ENCODE results near the gene SYS1.

The SYS1 gene

GRCh38 chr20:45325371-45325770 is 37.6 kb upstream of the SYS1 start:
- Histone ChIP-seq H3K27ac (ENCODE audit: low read length) (no peak overlapping the region), H3K4me1 (ENCODE audit: control insufficient read depth in 1 of 2, insufficient read depth in 2 of 2, low read length in 2 of 2) (no peaks in the 10 kb centered on the region), H3K27me3 (ENCODE audit: low read depth, low read length) (no peaks in the 10 kb centered on the region), H3K4me3 (ENCODE audit: low read depth in 1 of 2, low read length in 2 of 2) (no peak overlapping the region), H3K9me3 (ENCODE audit: control insufficient read depth in 1 of 2, low read length in 2 of 2) (no peaks in the 10 kb centered on the region), H3K36me3 (ENCODE audit: control insufficient read depth in 1 of 2, insufficient read depth in 2 of 2, low read length in 2 of 2) (peaks cover 40 to 43% of the 10 kb centered on the region in 2 donors)

- peaks cover 61 to 65% of the 10 kb centered on the region in 2 donors for H3K36me3 ChIP-seq (ENCODE audit: control insufficient read depth in 1 of 2, insufficient read depth in 2 of 2, low read length in 2 of 2)
- no peaks in the 10 kb centered on the region for H3K27me3 ChIP-seq (ENCODE audit: low read depth, low read length)
- no peaks in the 10 kb centered on the region for H3K9me3 ChIP-seq (ENCODE audit: control insufficient read depth in 1 of 2, low read length in 2 of 2)
- H3K4me3 ChIP-seq (ENCODE audit: low read depth in 1 of 2, low read length in 2 of 2) = no peak overlapping the region
- no peak overlapping the region for H3K27ac ChIP-seq (ENCODE audit: low read length)
- no peaks in the 10 kb centered on the region for H3K4me1 ChIP-seq (ENCODE audit: control insufficient read depth in 1 of 2, insufficient read depth in 2 of 2, low read length in 2 of 2)
Measured at GRCh38 chr20:45328451-45328850, 34.5 kb upstream of the SYS1 start.

- Histone ChIP-seq H3K9me3 (ENCODE audit: control insufficient read depth in 1 of 2, low read length in 2 of 2) (no peaks in the 10 kb centered on the region), H3K4me3 (ENCODE audit: low read depth in 1 of 2, low read length in 2 of 2) (no peak overlapping the region), H3K27me3 (ENCODE audit: low read depth, low read length) (no peaks in the 10 kb centered on the region), H3K27ac (ENCODE audit: low read length) (no peak overlapping the region), H3K4me1 (ENCODE audit: control insufficient read depth in 1 of 2, insufficient read depth in 2 of 2, low read length in 2 of 2) (no peaks in the 10 kb centered on the region), H3K36me3 (ENCODE audit: control insufficient read depth in 1 of 2, insufficient read depth in 2 of 2, low read length in 2 of 2) (peaks cover 61 to 65% of the 10 kb centered on the region in 2 donors)
Measured at GRCh38 chr20:45329497-45330319, 33.2 kb upstream of the SYS1 start.

- Histone ChIP-seq H3K4me3 (ENCODE audit: low read depth in 1 of 2, low read length in 2 of 2) (no peak overlapping the region), H3K27me3 (ENCODE audit: low read depth, low read length) (no peaks in the 10 kb centered on the region), H3K27ac (ENCODE audit: low read length) (no peak overlapping the region), H3K4me1 (ENCODE audit: control insufficient read depth in 1 of 2, insufficient read depth in 2 of 2, low read length in 2 of 2) (no peaks in the 10 kb centered on the region), H3K9me3 (ENCODE audit: control insufficient read depth in 1 of 2, low read length in 2 of 2) (no peaks in the 10 kb centered on the region), H3K36me3 (ENCODE audit: control insufficient read depth in 1 of 2, insufficient read depth in 2 of 2, low read length in 2 of 2) (peaks cover 57 to 65% of the 10 kb centered on the region in 2 donors)
Measured at GRCh38 chr20:45330476-45330875, 32.5 kb upstream of the SYS1 start.

GRCh38 chr20:45336530-45337366 is 26.2 kb upstream of the SYS1 start:
- H3K36me3 ChIP-seq (ENCODE audit: control insufficient read depth in 1 of 2, insufficient read depth in 2 of 2, low read length in 2 of 2) = peaks cover 11 to 19% of the 10 kb centered on the region in 2 donors
- H3K9me3 ChIP-seq (ENCODE audit: control insufficient read depth in 1 of 2, low read length in 2 of 2) = no peaks in the 10 kb centered on the region
- H3K4me3 ChIP-seq (ENCODE audit: low read depth in 1 of 2, low read length in 2 of 2) = no peak overlapping the region
- H3K4me1 ChIP-seq (ENCODE audit: control insufficient read depth in 1 of 2, insufficient read depth in 2 of 2, low read length in 2 of 2) = peaks cover 30 to 38% of the 10 kb centered on the region in 2 donors
- peak overlapping the region; percentile 98 for H3K27ac ChIP-seq (ENCODE audit: low read length)
- H3K27me3 ChIP-seq (ENCODE audit: low read depth, low read length) = no peaks in the 10 kb centered on the region

GRCh38 chr20:45337367-45338120 is 25.4 kb upstream of the SYS1 start:
- H3K4me3 ChIP-seq (ENCODE audit: low read depth in 1 of 2, low read length in 2 of 2) = peak overlapping the region; percentile 15 to 48
- H3K36me3 ChIP-seq (ENCODE audit: control insufficient read depth in 1 of 2, insufficient read depth in 2 of 2, low read length in 2 of 2) = peaks cover 8 to 14% of the 10 kb centered on the region in 2 donors
- H3K9me3 ChIP-seq (ENCODE audit: control insufficient read depth in 1 of 2, low read length in 2 of 2) = no peaks in the 10 kb centered on the region
- peak overlapping the region; percentile 98 for H3K27ac ChIP-seq (ENCODE audit: low read length)
- no peaks in the 10 kb centered on the region for H3K27me3 ChIP-seq (ENCODE audit: low read depth, low read length)
- peaks cover 31 to 44% of the 10 kb centered on the region in 2 donors for H3K4me1 ChIP-seq (ENCODE audit: control insufficient read depth in 1 of 2, insufficient read depth in 2 of 2, low read length in 2 of 2)

- Histone ChIP-seq H3K36me3 (ENCODE audit: control insufficient read depth in 1 of 2, insufficient read depth in 2 of 2, low read length in 2 of 2) (peaks cover 4 to 8% of the 10 kb centered on the region in 2 donors), H3K4me3 (ENCODE audit: low read depth in 1 of 2, low read length in 2 of 2) (peak overlapping the region; percentile 15 to 48), H3K4me1 (ENCODE audit: control insufficient read depth in 1 of 2, insufficient read depth in 2 of 2, low read length in 2 of 2) (peaks cover 31 to 51% of the 10 kb centered on the region in 2 donors), H3K9me3 (ENCODE audit: control insufficient read depth in 1 of 2, low read length in 2 of 2) (no peaks in the 10 kb centered on the region), H3K27ac (ENCODE audit: low read length) (peak overlapping the region; percentile 98), H3K27me3 (ENCODE audit: low read depth, low read length) (no peaks in the 10 kb centered on the region)
Measured at GRCh38 chr20:45338121-45339030, 24.6 kb upstream of the SYS1 start.

GRCh38 chr20:45339084-45339483 is 23.9 kb upstream of the SYS1 start:
- no peaks in the 10 kb centered on the region for H3K27me3 ChIP-seq (ENCODE audit: low read depth, low read length)
- no peaks in the 10 kb centered on the region for H3K9me3 ChIP-seq (ENCODE audit: control insufficient read depth in 1 of 2, low read length in 2 of 2)
- peaks cover 4 to 8% of the 10 kb centered on the region in 2 donors for H3K36me3 ChIP-seq (ENCODE audit: control insufficient read depth in 1 of 2, insufficient read depth in 2 of 2, low read length in 2 of 2)
- peaks cover 38 to 53% of the 10 kb centered on the region in 2 donors for H3K4me1 ChIP-seq (ENCODE audit: control insufficient read depth in 1 of 2, insufficient read depth in 2 of 2, low read length in 2 of 2)
- no peak overlapping the region for H3K4me3 ChIP-seq (ENCODE audit: low read depth in 1 of 2, low read length in 2 of 2)
- H3K27ac ChIP-seq (ENCODE audit: low read length) = peak overlapping the region; percentile 98

- Histone ChIP-seq H3K4me1 (ENCODE audit: control insufficient read depth in 1 of 2, insufficient read depth in 2 of 2, low read length in 2 of 2) (peaks cover 43 to 59% of the 10 kb centered on the region in 2 donors), H3K36me3 (ENCODE audit: control insufficient read depth in 1 of 2, insufficient read depth in 2 of 2, low read length in 2 of 2) (peaks cover 4 to 8% of the 10 kb centered on the region in 2 donors), H3K4me3 (ENCODE audit: low read depth in 1 of 2, low read length in 2 of 2) (no peak overlapping the region), H3K27ac (ENCODE audit: low read length) (peak overlapping the region; percentile 98), H3K27me3 (ENCODE audit: low read depth, low read length) (no peaks in the 10 kb centered on the region), H3K9me3 (ENCODE audit: control insufficient read depth in 1 of 2, low read length in 2 of 2) (no peaks in the 10 kb centered on the region)
Measured at GRCh38 chr20:45339799-45340198, 23.2 kb upstream of the SYS1 start.

GRCh38 chr20:45340236-45340847 is 22.6 kb upstream of the SYS1 start:
- H3K36me3 ChIP-seq (ENCODE audit: control insufficient read depth in 1 of 2, insufficient read depth in 2 of 2, low read length in 2 of 2) = peaks cover 4% of the 10 kb centered on the region in 2 donors
- no peaks in the 10 kb centered on the region for H3K9me3 ChIP-seq (ENCODE audit: control insufficient read depth in 1 of 2, low read length in 2 of 2)
- H3K27me3 ChIP-seq (ENCODE audit: low read depth, low read length) = no peaks in the 10 kb centered on the region
- peaks cover 48 to 62% of the 10 kb centered on the region in 2 donors for H3K4me1 ChIP-seq (ENCODE audit: control insufficient read depth in 1 of 2, insufficient read depth in 2 of 2, low read length in 2 of 2)
- H3K27ac ChIP-seq (ENCODE audit: low read length) = peak overlapping the region; percentile 98
- no peak overlapping the region for H3K4me3 ChIP-seq (ENCODE audit: low read depth in 1 of 2, low read length in 2 of 2)

All from muscle layer of duodenum (tissue), 2 donors.